Naive B cell (primary cell): ENCODE data around the gene TMEM164. TPM values are rescaled to one million over a fixed set of nuclear protein-coding genes. Genes with fewer than 3 reads are reported as not detected.
A peak's percentile ranks its signal among the peaks of the same experiment; 100 is the strongest.

Source experiments
- ATAC-seq, 2 donors: fragments of 150-1000 bp; cut with Tn5 transposase; 2 replicates each; pipeline ENCODE4 v1.10.0; 2021; ENCODE audit warnings: low read depth in 2 of 2, mild to moderate bottlenecking in 2 of 2, moderate library complexity in 2 of 2
- DNase-seq: peaks from one replicate; pipeline ENCODE4 v3.0.0; 2022
- H3K27ac Mint-ChIP-seq, 6 donors: one replicate each; pipeline ENCODE4 v1.8.0; 2020 to 2022; ENCODE audit warnings: mild to moderate bottlenecking in 6 of 6, mixed read lengths in 6 of 6, moderate library complexity in 5 of 6, inconsistent platforms in 2 of 6
- H3K27me3 Mint-ChIP-seq, 3 donors: one replicate each; pipeline ENCODE4 v1.8.0; 2021 to 2022; ENCODE audit warnings: mixed read lengths in 3 of 3, mild to moderate bottlenecking in 1 of 3
- H3K36me3 Mint-ChIP-seq, 2 donors: one replicate each; pipeline ENCODE4 v1.8.0; 2020 to 2022; ENCODE audit warnings: mixed read lengths in 2 of 2, inconsistent platforms in 1 of 2, mild to moderate bottlenecking in 1 of 2
- H3K4me1 Mint-ChIP-seq, 3 donors: one replicate each; pipeline ENCODE4 v1.8.0; 2020 to 2022; ENCODE audit warnings: mixed read lengths in 3 of 3, inconsistent platforms in 1 of 3, mild to moderate bottlenecking in 1 of 3, moderate library complexity in 1 of 3
- H3K4me3 Mint-ChIP-seq, 8 donors: one replicate each; pipeline ENCODE4 v1.8.0; 2020 to 2022; ENCODE audit warnings: mild to moderate bottlenecking in 8 of 8, mixed read lengths in 8 of 8, moderate library complexity in 8 of 8, inconsistent platforms in 2 of 8
- H3K9me3 Mint-ChIP-seq, 7 donors: one replicate each; pipeline ENCODE4 v1.8.0; 2020 to 2022; ENCODE audit warnings: mixed read lengths in 7 of 7, mild to moderate bottlenecking in 5 of 7, inconsistent platforms in 2 of 7, moderate library complexity in 1 of 7
- polyA plus RNA-seq, 6 donors: library from polyadenylated mRNA; unstranded; fragments of 300-500 nt; fragmentation: Illumina TruSeq; gene quantifications; one replicate each; pipeline ENCODE4 v1.2.3, GENCODE V29; 2021; ENCODE audit warnings: low read depth in 6 of 6

Gene TMEM164
- polyA plus RNA-seq, 6 donors from 2014 or later = 1.4 to 2.4 (median 1.8) TPM; not detected in 1

- Mint-ChIP-seq H3K4me1 (no peaks in the 10 kb centered on the region), H3K36me3 (no peaks in the 10 kb centered on the region), H3K9me3 (peaks cover 0 to 2% (median 0%) of the 10 kb centered on the region in 7 donors), H3K4me3 (no peak overlapping the region), H3K27ac (no peak overlapping the region), H3K27me3 (peaks cover 0 to 8% (median 6%) of the 10 kb centered on the region in 3 donors)
- DNase-seq (no peak), ATAC-seq (no peak)
Measured at GRCh38 chrX:109992203-109992602, 10.7 kb upstream of the TMEM164 start.

GRCh38 chrX:109995155-109995554 is 7.8 kb upstream of the TMEM164 start:
- H3K27ac Mint-ChIP-seq = peak overlapping the region in 1 of 6 donors; percentile 27
- peaks cover 0 to 2% (median 0%) of the 10 kb centered on the region in 7 donors for H3K9me3 Mint-ChIP-seq
- no peaks in the 10 kb centered on the region for H3K4me1 Mint-ChIP-seq
- no peak for DNase-seq
- no peak for ATAC-seq
- peaks cover 0 to 8% (median 0%) of the 10 kb centered on the region in 3 donors for H3K27me3 Mint-ChIP-seq
- no peak overlapping the region for H3K4me3 Mint-ChIP-seq
- no peaks in the 10 kb centered on the region for H3K36me3 Mint-ChIP-seq

- H3K9me3 Mint-ChIP-seq = peaks cover 0 to 7% (median 0%) of the 10 kb centered on the region in 7 donors
- no peaks in the 10 kb centered on the region for H3K36me3 Mint-ChIP-seq
- H3K27ac Mint-ChIP-seq = no peak overlapping the region
- H3K4me3 Mint-ChIP-seq = peak overlapping the region in 1 of 8 donors; percentile 57
- ATAC-seq (no peak), DNase-seq (no peak)
- H3K27me3 Mint-ChIP-seq = peaks cover 0 to 5% (median 0%) of the 10 kb centered on the region in 3 donors
- H3K4me1 Mint-ChIP-seq = peaks cover 7 to 10% (median 9%) of the 10 kb centered on the region in 3 donors
Measured at GRCh38 chrX:109997786-109998452, 5.0 kb upstream of the TMEM164 start.

- H3K27ac Mint-ChIP-seq = no peak overlapping the region
Measured at GRCh38 chrX:110000000-110000399, 2.9 kb upstream of the TMEM164 start.

GRCh38 chrX:110000847-110001713 is 1.8 kb upstream of the TMEM164 start:
- Mint-ChIP-seq H3K4me1 (peaks cover 28 to 38% (median 33%) of the 10 kb centered on the region in 3 donors), H3K27me3 (no peaks in the 10 kb centered on the region), H3K9me3 (peaks cover 0 to 7% (median 0%) of the 10 kb centered on the region in 7 donors), H3K36me3 (no peaks in the 10 kb centered on the region), H3K4me3 (peak overlapping the region in 5 of 8 donors; percentile 6 to 91 (median 42)), H3K27ac (peak overlapping the region in 2 of 6 donors; percentile 66 to 87)
- no peak for DNase-seq
- ATAC-seq = no peak

More at GRCh38 chrX:110000000-110000399, 2.9 kb upstream of the TMEM164 start:
- ATAC-seq (no peak), DNase-seq (no peak)
- Mint-ChIP-seq H3K27me3 (no peaks in the 10 kb centered on the region), H3K36me3 (no peaks in the 10 kb centered on the region), H3K4me1 (peaks cover 22 to 30% (median 24%) of the 10 kb centered on the region in 3 donors), H3K4me3 (peak overlapping the region in 1 of 8 donors; percentile 86), H3K9me3 (peaks cover 0 to 7% (median 0%) of the 10 kb centered on the region in 7 donors)

- peaks cover 29 to 41% (median 39%) of the 10 kb centered on the region in 3 donors for H3K4me1 Mint-ChIP-seq
- H3K27ac Mint-ChIP-seq = peak overlapping the region; percentile 87 to 98 (median 96)
- H3K9me3 Mint-ChIP-seq = peaks cover 0 to 7% (median 0%) of the 10 kb centered on the region in 7 donors
- no peak for DNase-seq
- peak overlapping the region; percentile 86 to 98 (median 92) for H3K4me3 Mint-ChIP-seq
- no peaks in the 10 kb centered on the region for H3K36me3 Mint-ChIP-seq
- H3K27me3 Mint-ChIP-seq = no peaks in the 10 kb centered on the region
- ATAC-seq = no peak
Measured at GRCh38 chrX:110001740-110002299, 1.1 kb upstream of the TMEM164 start.

- Mint-ChIP-seq H3K4me3 (peak overlapping the region; percentile 87 to 96 (median 91)), H3K27me3 (no peaks in the 10 kb centered on the region), H3K9me3 (peaks cover 0 to 7% (median 0%) of the 10 kb centered on the region in 7 donors), H3K36me3 (no peaks in the 10 kb centered on the region), H3K27ac (peak overlapping the region in 5 of 6 donors; percentile 39 to 94 (median 87)), H3K4me1 (peaks cover 33 to 53% (median 41%) of the 10 kb centered on the region in 3 donors)
- ATAC-seq (peak; percentile 22 to 36), DNase-seq (peak; percentile 44)
Measured at GRCh38 chrX:110003167-110004156, 548 bp downstream of the TMEM164 start.

- no peaks in the 10 kb centered on the region for H3K27me3 Mint-ChIP-seq
- H3K9me3 Mint-ChIP-seq = peaks cover 0 to 7% (median 0%) of the 10 kb centered on the region in 7 donors
- peak overlapping the region in 7 of 8 donors; percentile 5 to 95 (median 87) for H3K4me3 Mint-ChIP-seq
- peaks cover 33 to 60% (median 42%) of the 10 kb centered on the region in 3 donors for H3K4me1 Mint-ChIP-seq
- no peak for DNase-seq
- peak overlapping the region in 3 of 6 donors; percentile 24 to 88 (median 72) for H3K27ac Mint-ChIP-seq
- H3K36me3 Mint-ChIP-seq = no peaks in the 10 kb centered on the region
- no peak for ATAC-seq
Measured at GRCh38 chrX:110004215-110004614, 1.3 kb downstream of the TMEM164 start.

GRCh38 chrX:110004731-110005369 is 1.9 kb downstream of the TMEM164 start:
- Mint-ChIP-seq H3K27me3 (no peaks in the 10 kb centered on the region), H3K4me3 (peak overlapping the region in 5 of 8 donors; percentile 5 to 91 (median 57)), H3K9me3 (peaks cover 0 to 7% (median 0%) of the 10 kb centered on the region in 7 donors), H3K27ac (peak overlapping the region in 3 of 6 donors; percentile 24 to 88 (median 72)), H3K36me3 (no peaks in the 10 kb centered on the region), H3K4me1 (peaks cover 33 to 65% (median 45%) of the 10 kb centered on the region in 3 donors)
- DNase-seq = no peak
- no peak for ATAC-seq

- peaks cover 0 to 7% (median 0%) of the 10 kb centered on the region in 7 donors for H3K9me3 Mint-ChIP-seq
- DNase-seq (no peak), ATAC-seq (no peak)
- peaks cover 46 to 74% (median 54%) of the 10 kb centered on the region in 3 donors for H3K4me1 Mint-ChIP-seq
- peak overlapping the region in 1 of 8 donors; percentile 7 for H3K4me3 Mint-ChIP-seq
- H3K27me3 Mint-ChIP-seq = no peaks in the 10 kb centered on the region
- no peaks in the 10 kb centered on the region for H3K36me3 Mint-ChIP-seq
- no peak overlapping the region for H3K27ac Mint-ChIP-seq
Measured at GRCh38 chrX:110006161-110006560, 3.2 kb downstream of the TMEM164 start.

- Mint-ChIP-seq H3K27ac (no peak overlapping the region), H3K27me3 (no peaks in the 10 kb centered on the region)
Measured at GRCh38 chrX:110006821-110007375, 4.0 kb downstream of the TMEM164 start.

More at GRCh38 chrX:110006821-110007375, 4.0 kb downstream of the TMEM164 start:
- peaks cover 46 to 75% (median 48%) of the 10 kb centered on the region in 3 donors for H3K4me1 Mint-ChIP-seq
- no peak for ATAC-seq
- no peaks in the 10 kb centered on the region for H3K36me3 Mint-ChIP-seq
- no peak for DNase-seq
- H3K4me3 Mint-ChIP-seq = no peak overlapping the region
- peaks cover 0 to 3% (median 0%) of the 10 kb centered on the region in 7 donors for H3K9me3 Mint-ChIP-seq
